A549 (cell line): ENCODE results near the gene GNB5. TPM values are rescaled to one million over a fixed set of nuclear protein-coding genes. Genes with fewer than 3 reads are reported as not detected.
"Not testable (repeated sequence)": the region's sequence is repeated elsewhere in the genome, so short reads cannot be mapped to it uniquely, and the experiment has no call there.

Experiments
- ATAC-seq, 2 experiments: fragments of 200-7000 bp in 1 of 2; fragments of >200 bp in 1 of 2; cut with Nextera tagmentation in 1 of 2; cut with Tn5 transposase in 1 of 2; 3 replicates each; pipeline versions ENCODE4 v1.8.0 to v1.9.1; 2018 to 2020; ENCODE audit warnings: mild to moderate bottlenecking in 1 of 2, moderate library complexity in 1 of 2
- CTCF ChIA-PET: fragments of 300-600 bp; sonication (Branson Sonifier 250); formaldehyde crosslinking; extraction: SDS; loops from one replicate; lab custom pipeline; 2021; ENCODE audit warnings: antibody characterized with exemption, inconsistent platforms; lab: Yijun Ruan, JAX
- POLR2A ChIA-PET: fragments of 350-600 bp; formaldehyde crosslinking; extraction: SDS; loops from one replicate; lab custom pipeline; 2021; ENCODE audit warnings: antibody characterized with exemption, inconsistent platforms; lab: Yijun Ruan, JAX
- DNase-seq, 2 experiments: peaks; one replicate each; pipeline versions ENCODE4 v3.0.0 to v3.0.0-alpha.2; 2011 to 2016; ENCODE audit warnings: low read depth in 1 of 2, low spot score in 1 of 2
- FAIRE-seq: peaks from 2 replicates; lab custom pipeline; 2011; peaks lifted over from hg19 to GRCh38; lab: Jason Lieb, UNC
- H3K27ac ChIP-seq, 2 experiments: fragments of >200 bp; sonication (Bioruptor Twin); formaldehyde crosslinking; 3 replicates each; pipeline ENCODE4 v1.5.1; 2016 to 2017
- H3K4me1 ChIP-seq: fragments of >200 bp; sonication (Bioruptor Twin); formaldehyde crosslinking; 3 replicates; pipeline ENCODE4 v1.6.1; 2016
- H3K4me2 ChIP-seq: fragments of >200 bp; sonication (Bioruptor Twin); formaldehyde crosslinking; 3 replicates; pipeline ENCODE4 v1.6.1; 2016
- H3K4me3 ChIP-seq: fragments of >200 bp; sonication (Bioruptor Twin); formaldehyde crosslinking; 3 replicates; pipeline ENCODE4 v1.5.1; 2016
- H3K9me3 ChIP-seq: fragments of >200 bp; sonication (Bioruptor Twin); formaldehyde crosslinking; 3 replicates; pipeline ENCODE4 v1.6.1; 2016
- CEBPB ChIP-seq, 2 experiments: fragments of >200 bp in 1 of 2; sonication (Bioruptor Twin) in 1 of 2; formaldehyde crosslinking in 1 of 2; IDR thresholded peaks; 2 replicates each; pipeline ENCODE4 v1.6.1; 2012 to 2016
- CHD4 ChIP-seq: fragments of 200-600 bp; sonication (generic); IDR thresholded peaks from 2 replicates; pipeline ENCODE4 v1.6.1; 2016; ENCODE audit warnings: antibody characterized with exemption, mild to moderate bottlenecking, borderline replicate concordance
- EHF ChIP-seq: fragments of 250-450 bp; sonication (Bioruptor Pico); IDR thresholded peaks from 2 replicates; pipeline ENCODE4 v1.5.0; 2020; ENCODE audit warnings: mild to moderate bottlenecking
- HOXB13 ChIP-seq: fragments of 250-450 bp; sonication (Bioruptor Pico); IDR thresholded peaks from 2 replicates; pipeline ENCODE4 v1.5.0; 2020; ENCODE audit warnings: low read depth, mild to moderate bottlenecking, moderate library complexity
- HOXB5 ChIP-seq: fragments of 250-450 bp; sonication (Bioruptor Pico); IDR thresholded peaks from 2 replicates; pipeline ENCODE4 v1.5.0; 2020; ENCODE audit warnings: mild to moderate bottlenecking, moderate library complexity
- JUN ChIP-seq, 2 experiments: fragments of >200 bp; sonication (Bioruptor Twin); formaldehyde crosslinking; IDR thresholded peaks; 2 replicates in 1 of 2; 3 replicates in 1 of 2; pipeline ENCODE4 v1.6.1; 2016 to 2017
- JUNB ChIP-seq: fragments of >200 bp; sonication (Bioruptor Twin); formaldehyde crosslinking; IDR thresholded peaks from 2 replicates; pipeline ENCODE4 v1.6.1; 2016
- POLR2AphosphoS2 ChIP-seq: conservative IDR thresholded peaks from 2 replicates; pipeline ENCODE4 v1.6.1; 2012; ENCODE audit warnings: low read length, improper control_type of control experiment, inconsistent platforms
- RCOR1 ChIP-seq: fragments of 150-350 bp; IDR thresholded peaks from 2 replicates; pipeline ENCODE4 v1.6.1; 2014; ENCODE audit warnings: antibody characterized with exemption, low read length, low read depth
- ZFP36 ChIP-seq: fragments of 450-650 bp; IDR thresholded peaks from 2 replicates; pipeline ENCODE4 v1.6.1; 2014; ENCODE audit warnings: borderline replicate concordance; ENCODE audit not compliant: partially characterized antibody
- WGBS: methylation state at CpG from one replicate; pipeline ENCODE4 v1.1.6; 2017; ENCODE audit errors: missing lambda C conversion rate; 5-methylcytosine and 5-hydroxymethylcytosine counted together
- polyA plus RNA-seq, 4 experiments: library from polyadenylated mRNA; depleted of rRNA in 3 of 4; stranded (reverse); fragments of >200 nt; fragmentation: RNase III in 1 of 4; extraction: RNeasy Plus Mini Kit Qiagen cat#74134 plus additional on column Dnase treatment in 1 of 4; gene quantifications; 2 replicates in 3 of 4; 3 replicates in 1 of 4; pipeline ENCODE4 v1.2.3, GENCODE V29; 2011 to 2017
- TF ChIP-seq, protein P1 (sequence below): fragments of 200-600 bp; sonication (generic); IDR thresholded peaks from 2 replicates; pipeline ENCODE4 v1.6.1; 2016; ENCODE audit warnings: antibody characterized with exemption, mild to moderate bottlenecking, moderate library complexity
- TF ChIP-seq, protein P2 (sequence below): IDR thresholded peaks from 2 replicates; pipeline ENCODE4 v1.6.1; 2012; ENCODE audit warnings: low read depth, borderline replicate concordance
- TF ChIP-seq, protein P3 (sequence below): fragments of >200 bp; sonication (Bioruptor Twin); formaldehyde crosslinking; IDR thresholded peaks from 3 replicates; pipeline ENCODE4 v1.5.1; 2016
- TF ChIP-seq, protein P4 (sequence below): fragments of >200 bp; sonication (Bioruptor Twin); formaldehyde crosslinking; IDR thresholded peaks from 3 replicates; pipeline ENCODE4 v1.6.1; 2016

GNB5 gene
- polyA plus RNA-seq, 2 of the 4 experiments (the other 2 are of a cell fraction): 57.2 to 67.5 TPM

DNA sequence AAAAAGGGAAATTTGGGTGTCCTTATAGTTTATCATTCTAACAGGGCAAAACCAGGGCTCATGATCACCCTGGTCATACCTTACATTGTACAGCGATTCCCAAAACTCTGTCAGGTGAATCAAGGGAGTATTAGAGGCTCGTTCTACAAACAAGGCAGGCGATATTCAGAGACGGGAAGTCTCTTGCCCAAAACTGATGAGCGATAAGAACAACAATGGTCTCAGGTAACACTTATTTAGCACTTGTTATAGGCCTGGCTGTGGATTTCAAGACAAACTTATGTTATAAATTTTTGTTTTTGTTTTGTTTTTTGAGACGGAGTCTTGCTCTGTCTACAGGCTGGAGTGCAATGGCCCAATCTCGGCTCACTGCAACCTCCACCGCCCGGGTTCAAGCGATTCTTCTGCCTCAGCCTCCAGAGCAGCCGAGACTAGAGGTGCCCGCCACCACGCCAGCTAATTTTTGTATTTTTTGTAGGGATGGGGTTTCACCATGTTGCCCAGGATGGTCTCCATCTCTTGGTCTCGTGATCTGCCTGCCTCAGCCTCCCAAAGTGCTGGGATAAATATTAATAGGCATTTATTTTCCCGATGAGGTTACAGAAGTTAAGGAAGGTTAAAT is 91.4 kb downstream of the GNB5 start (continued):
- TF ChIP-seq, protein P1, sequence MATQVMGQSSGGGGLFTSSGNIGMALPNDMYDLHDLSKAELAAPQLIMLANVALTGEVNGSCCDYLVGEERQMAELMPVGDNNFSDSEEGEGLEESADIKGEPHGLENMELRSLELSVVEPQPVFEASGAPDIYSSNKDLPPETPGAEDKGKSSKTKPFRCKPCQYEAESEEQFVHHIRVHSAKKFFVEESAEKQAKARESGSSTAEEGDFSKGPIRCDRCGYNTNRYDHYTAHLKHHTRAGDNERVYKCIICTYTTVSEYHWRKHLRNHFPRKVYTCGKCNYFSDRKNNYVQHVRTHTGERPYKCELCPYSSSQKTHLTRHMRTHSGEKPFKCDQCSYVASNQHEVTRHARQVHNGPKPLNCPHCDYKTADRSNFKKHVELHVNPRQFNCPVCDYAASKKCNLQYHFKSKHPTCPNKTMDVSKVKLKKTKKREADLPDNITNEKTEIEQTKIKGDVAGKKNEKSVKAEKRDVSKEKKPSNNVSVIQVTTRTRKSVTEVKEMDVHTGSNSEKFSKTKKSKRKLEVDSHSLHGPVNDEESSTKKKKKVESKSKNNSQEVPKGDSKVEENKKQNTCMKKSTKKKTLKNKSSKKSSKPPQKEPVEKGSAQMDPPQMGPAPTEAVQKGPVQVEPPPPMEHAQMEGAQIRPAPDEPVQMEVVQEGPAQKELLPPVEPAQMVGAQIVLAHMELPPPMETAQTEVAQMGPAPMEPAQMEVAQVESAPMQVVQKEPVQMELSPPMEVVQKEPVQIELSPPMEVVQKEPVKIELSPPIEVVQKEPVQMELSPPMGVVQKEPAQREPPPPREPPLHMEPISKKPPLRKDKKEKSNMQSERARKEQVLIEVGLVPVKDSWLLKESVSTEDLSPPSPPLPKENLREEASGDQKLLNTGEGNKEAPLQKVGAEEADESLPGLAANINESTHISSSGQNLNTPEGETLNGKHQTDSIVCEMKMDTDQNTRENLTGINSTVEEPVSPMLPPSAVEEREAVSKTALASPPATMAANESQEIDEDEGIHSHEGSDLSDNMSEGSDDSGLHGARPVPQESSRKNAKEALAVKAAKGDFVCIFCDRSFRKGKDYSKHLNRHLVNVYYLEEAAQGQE: no peak
- no peak for TF ChIP-seq JUN (IDR thresholded peaks at IDR 0.05)
- TF ChIP-seq ZFP36: no peak
- TF ChIP-seq, protein P2, sequence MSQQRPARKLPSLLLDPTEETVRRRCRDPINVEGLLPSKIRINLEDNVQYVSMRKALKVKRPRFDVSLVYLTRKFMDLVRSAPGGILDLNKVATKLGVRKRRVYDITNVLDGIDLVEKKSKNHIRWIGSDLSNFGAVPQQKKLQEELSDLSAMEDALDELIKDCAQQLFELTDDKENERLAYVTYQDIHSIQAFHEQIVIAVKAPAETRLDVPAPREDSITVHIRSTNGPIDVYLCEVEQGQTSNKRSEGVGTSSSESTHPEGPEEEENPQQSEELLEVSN: no peak
- TF ChIP-seq POLR2AphosphoS2: no peak
- no peak for TF ChIP-seq EHF (CRISPR knock-in tag)
- no peak for TF ChIP-seq HOXB5 (CRISPR knock-in tag)
- TF ChIP-seq, all 56 proteins: peak for 0

DNA sequence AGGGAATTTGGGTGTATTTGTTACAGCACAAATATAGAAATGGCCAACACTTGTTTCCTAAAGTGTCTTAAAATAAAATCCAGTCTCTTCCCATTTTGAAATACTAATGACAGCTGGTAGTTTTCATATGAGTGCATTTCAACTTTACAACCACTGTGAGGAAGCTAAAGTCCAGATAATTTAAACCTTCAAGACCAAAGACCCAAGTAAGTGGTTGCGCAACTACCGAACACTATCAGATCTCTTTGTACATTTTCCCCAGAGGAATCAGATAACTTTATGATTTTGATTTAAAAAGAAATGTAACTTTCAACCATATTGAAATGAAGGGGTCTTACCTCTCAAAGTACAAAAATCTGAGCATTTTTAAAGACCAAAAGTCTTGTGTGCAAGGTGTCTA is 92.9 kb downstream of the GNB5 start:
- peaks cover 49% of the 10 kb centered on the region for H3K4me1 ChIP-seq
- no peak overlapping the region for H3K4me3 ChIP-seq
- FAIRE-seq: no peak
- no peak for ATAC-seq
- DNase-seq: no peak
- no peak overlapping the region for H3K4me2 ChIP-seq
- ChIA-PET CTCF (interaction anchor here (1.0 to 1.4 kb wide), 5 partner anchors 16 to 127 kb away, joined by 3 read pairs; no protein-coding TSS in a partner anchor), POLR2A (no interaction called here)
- 93% methylated on average over 2 of the region's 2 CpGs for WGBS
- H3K27ac ChIP-seq: peak overlapping the region in 1 of 2 experiments; percentile 34; a peak in 1 of 6 replicates
- TF ChIP-seq CEBPB (IDR thresholded peaks at IDR 0.05): peak; percentile 93 to 95
- TF ChIP-seq JUNB: no peak
- TF ChIP-seq, protein P3, sequence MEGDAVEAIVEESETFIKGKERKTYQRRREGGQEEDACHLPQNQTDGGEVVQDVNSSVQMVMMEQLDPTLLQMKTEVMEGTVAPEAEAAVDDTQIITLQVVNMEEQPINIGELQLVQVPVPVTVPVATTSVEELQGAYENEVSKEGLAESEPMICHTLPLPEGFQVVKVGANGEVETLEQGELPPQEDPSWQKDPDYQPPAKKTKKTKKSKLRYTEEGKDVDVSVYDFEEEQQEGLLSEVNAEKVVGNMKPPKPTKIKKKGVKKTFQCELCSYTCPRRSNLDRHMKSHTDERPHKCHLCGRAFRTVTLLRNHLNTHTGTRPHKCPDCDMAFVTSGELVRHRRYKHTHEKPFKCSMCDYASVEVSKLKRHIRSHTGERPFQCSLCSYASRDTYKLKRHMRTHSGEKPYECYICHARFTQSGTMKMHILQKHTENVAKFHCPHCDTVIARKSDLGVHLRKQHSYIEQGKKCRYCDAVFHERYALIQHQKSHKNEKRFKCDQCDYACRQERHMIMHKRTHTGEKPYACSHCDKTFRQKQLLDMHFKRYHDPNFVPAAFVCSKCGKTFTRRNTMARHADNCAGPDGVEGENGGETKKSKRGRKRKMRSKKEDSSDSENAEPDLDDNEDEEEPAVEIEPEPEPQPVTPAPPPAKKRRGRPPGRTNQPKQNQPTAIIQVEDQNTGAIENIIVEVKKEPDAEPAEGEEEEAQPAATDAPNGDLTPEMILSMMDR: no peak
- TF ChIP-seq, protein P4, sequence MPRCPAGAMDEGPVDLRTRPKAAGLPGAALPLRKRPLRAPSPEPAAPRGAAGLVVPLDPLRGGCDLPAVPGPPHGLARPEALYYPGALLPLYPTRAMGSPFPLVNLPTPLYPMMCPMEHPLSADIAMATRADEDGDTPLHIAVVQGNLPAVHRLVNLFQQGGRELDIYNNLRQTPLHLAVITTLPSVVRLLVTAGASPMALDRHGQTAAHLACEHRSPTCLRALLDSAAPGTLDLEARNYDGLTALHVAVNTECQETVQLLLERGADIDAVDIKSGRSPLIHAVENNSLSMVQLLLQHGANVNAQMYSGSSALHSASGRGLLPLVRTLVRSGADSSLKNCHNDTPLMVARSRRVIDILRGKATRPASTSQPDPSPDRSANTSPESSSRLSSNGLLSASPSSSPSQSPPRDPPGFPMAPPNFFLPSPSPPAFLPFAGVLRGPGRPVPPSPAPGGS: no peak
- TF ChIP-seq CHD4: no peak
- no peak for TF ChIP-seq RCOR1
- TF ChIP-seq HOXB13: no peak
- no peaks in the 10 kb centered on the region for H3K9me3 ChIP-seq

DNA sequence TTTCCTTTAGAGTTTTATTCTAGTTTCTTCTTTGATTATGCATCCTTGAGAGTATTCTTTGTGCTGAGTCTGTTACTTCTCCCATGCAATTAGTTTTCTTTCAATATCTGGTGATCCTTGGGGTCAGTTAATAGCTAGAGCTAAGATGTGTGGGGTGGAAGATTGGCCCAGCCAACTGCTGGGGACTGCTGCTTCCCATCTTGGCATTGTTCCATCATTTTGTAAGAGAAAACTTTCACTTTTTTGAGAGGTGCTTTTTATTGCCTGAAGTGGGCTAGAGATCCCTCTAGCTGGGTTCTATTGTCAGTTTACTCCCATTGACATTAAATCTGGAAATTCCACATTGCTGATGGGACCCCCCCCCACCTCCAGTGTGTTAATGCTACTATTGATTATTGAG is 94.0 kb downstream of the GNB5 start:
- H3K4me1 ChIP-seq: peaks cover 47% of the 10 kb centered on the region
- H3K27ac ChIP-seq: peak overlapping the region; percentile 83 to 91; a peak in 5 of 6 replicates
- ChIA-PET CTCF (interaction anchor here (0.6 to 1.4 kb wide), 12 partner anchors 10 to 154 kb away, joined by 3 to 5 read pairs (median 3); no protein-coding TSS in a partner anchor), POLR2A (interaction anchor here (0.6 to 0.9 kb wide), 5 partner anchors 28 to 132 kb away, joined by 3 to 6 read pairs (median 3); no protein-coding TSS in a partner anchor)
- no peaks in the 10 kb centered on the region for H3K9me3 ChIP-seq
- TF ChIP-seq RCOR1 (no peak), JUNB (no peak)
- no peak overlapping the region for H3K4me3 ChIP-seq
- ATAC-seq (no peak), FAIRE-seq (no peak), DNase-seq (no peak)
- H3K4me2 ChIP-seq: peak overlapping the region; percentile 6; the same call in 1 of the 3 replicates

DNA sequence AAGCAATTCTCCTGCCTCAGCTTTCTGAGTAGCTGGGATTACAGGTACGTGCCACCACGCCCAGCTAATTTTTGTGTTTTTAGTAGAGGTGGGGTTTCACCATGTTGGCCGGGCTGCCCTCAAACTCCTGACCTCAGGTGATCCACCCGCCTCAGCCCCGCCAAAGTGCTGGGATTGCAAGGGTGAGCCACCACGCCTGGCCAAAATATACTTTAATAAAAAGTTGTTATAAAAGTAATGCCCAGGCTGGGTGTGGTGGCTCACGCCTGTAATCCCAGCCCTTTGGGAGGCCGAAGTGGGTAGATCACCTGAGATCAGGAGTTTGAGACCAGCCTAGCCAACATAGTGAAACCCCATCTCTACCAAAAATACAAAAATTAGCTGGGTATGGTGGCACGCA is 94.7 kb downstream of the GNB5 start:
- ATAC-seq, H3K9me3 ChIP-seq, POLR2A ChIA-PET, H3K4me3 ChIP-seq, H3K4me2 ChIP-seq, DNase-seq, FAIRE-seq: not testable (repeated sequence)
- Histone ChIP-seq H3K27ac (peak overlapping the region; percentile 83 to 91), H3K4me1 (peaks cover 43% of the 10 kb centered on the region)
- CTCF ChIA-PET: interaction anchor here (0.6 to 1.4 kb wide), 4 partner anchors 11 to 154 kb away, joined by 3 to 4 read pairs (median 3); no protein-coding TSS in a partner anchor
- 94% methylated on average over 9 of the region's 9 CpGs for WGBS
